Activated T-cell treated with anti-CD3 and anti-CD28 coated beads, Interleukin-2, amount 50 U/mL, for 24 hours (primary cell): ENCODE results near the gene GABPB1.

ENCODE experiments used
- DNase-seq: peaks from one replicate; pipeline ENCODE4 v3.0.0-alpha.2; 2020
- H3K27ac Mint-ChIP-seq: 2 replicates; pipeline ENCODE4 v1.8.0; 2020; ENCODE audit warnings: mild to moderate bottlenecking, mixed read lengths
- H3K27me3 Mint-ChIP-seq: 2 replicates; pipeline ENCODE4 v1.8.0; 2020; ENCODE audit warnings: mixed read lengths
- H3K36me3 Mint-ChIP-seq: 2 replicates; pipeline ENCODE4 v1.8.0; 2020; ENCODE audit warnings: low read depth, mixed read lengths
- H3K4me1 Mint-ChIP-seq: 2 replicates; pipeline ENCODE4 v1.8.0; 2020; ENCODE audit warnings: low read depth, mixed read lengths
- H3K4me3 Mint-ChIP-seq: 2 replicates; pipeline ENCODE4 v1.8.0; 2020; ENCODE audit warnings: mild to moderate bottlenecking, moderate library complexity, mixed read lengths
- H3K9me3 Mint-ChIP-seq: 2 replicates; pipeline ENCODE4 v1.8.0; 2020; ENCODE audit warnings: mixed read lengths

The GABPB1 gene

DNA sequence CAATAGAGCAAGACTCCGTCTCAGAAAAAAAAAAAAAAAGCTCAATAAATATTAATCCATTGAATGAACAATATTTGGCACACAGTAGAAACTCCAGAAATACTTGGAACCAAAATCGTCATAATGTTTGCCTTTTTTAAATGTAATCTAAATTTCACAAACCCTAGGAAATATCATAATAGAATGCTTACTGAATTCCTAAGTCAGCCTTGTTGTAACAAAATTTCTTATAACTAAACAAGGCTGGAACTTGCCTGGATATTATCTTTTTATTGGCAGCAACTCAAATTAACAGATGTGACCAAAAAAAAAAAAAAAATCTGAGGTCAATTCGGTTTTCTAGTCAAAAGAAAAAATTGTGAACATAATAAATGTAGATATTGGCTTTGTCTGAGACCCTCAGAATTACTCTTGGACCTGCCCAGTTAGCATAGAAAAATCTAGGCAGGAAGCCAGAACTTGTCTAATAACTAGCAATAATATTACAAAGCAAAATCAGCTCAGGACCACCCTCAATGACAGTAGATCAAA, 33.3 kb downstream of the GABPB1 start:
- no peak for DNase-seq
- H3K27me3 Mint-ChIP-seq, result no peaks in the 10 kb centered on the region
- no peak overlapping the region for H3K4me3 Mint-ChIP-seq
- peaks cover 17% of the 10 kb centered on the region for H3K4me1 Mint-ChIP-seq
- no peak overlapping the region for H3K27ac Mint-ChIP-seq
- peaks cover 7% of the 10 kb centered on the region for H3K36me3 Mint-ChIP-seq
- no peaks in the 10 kb centered on the region for H3K9me3 Mint-ChIP-seq

DNA sequence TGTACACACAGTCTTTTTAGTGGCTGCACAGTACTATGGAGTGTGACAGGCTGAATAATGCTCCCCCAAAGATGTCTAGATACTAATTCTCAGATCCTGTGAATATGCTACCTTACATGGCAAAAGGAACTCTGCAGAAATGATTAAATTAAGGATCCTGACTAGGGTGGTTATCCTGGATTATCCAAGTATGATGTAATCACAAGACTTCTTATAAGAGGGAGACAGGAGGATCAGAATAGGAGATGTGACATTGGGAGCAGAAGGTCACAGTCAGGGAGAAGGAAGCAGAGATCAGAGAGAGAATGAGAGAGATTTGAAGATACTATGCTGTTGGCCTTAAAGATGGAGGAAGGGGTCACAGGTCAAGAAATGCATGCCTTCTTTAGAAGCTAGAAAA, 34.5 kb downstream of the GABPB1 start:
- H3K4me1 Mint-ChIP-seq, result peaks cover 18% of the 10 kb centered on the region
- no peak for DNase-seq
- no peaks in the 10 kb centered on the region for H3K9me3 Mint-ChIP-seq
- H3K27me3 Mint-ChIP-seq, result no peaks in the 10 kb centered on the region
- peaks cover 7% of the 10 kb centered on the region for H3K36me3 Mint-ChIP-seq
- no peak overlapping the region for H3K27ac Mint-ChIP-seq
- no peak overlapping the region for H3K4me3 Mint-ChIP-seq

DNA sequence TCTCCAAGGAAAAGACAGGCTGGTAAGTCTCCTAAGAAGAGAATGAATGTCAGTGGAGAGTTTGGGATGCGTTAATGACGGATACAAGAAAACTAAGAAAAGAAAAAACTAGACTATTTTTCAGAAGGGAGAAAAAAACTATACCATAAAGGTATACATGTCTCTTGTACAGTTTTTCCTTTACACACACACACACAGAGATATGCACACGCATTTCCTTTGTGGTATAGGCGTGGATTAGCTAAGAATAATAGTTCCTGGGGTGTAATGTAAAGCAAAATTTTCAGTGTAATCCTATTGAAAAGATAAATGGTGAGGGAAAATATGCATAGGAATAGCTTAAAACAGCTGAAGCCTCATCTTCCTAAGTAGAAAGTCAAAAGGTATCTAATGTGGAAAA, 36.3 kb downstream of the GABPB1 start:
- DNase-seq, result no peak
- Mint-ChIP-seq H3K36me3 (peaks cover 4% of the 10 kb centered on the region), H3K9me3 (no peaks in the 10 kb centered on the region), H3K4me3 (peak overlapping the region; percentile 2), H3K27me3 (no peaks in the 10 kb centered on the region), H3K27ac (peak overlapping the region; percentile 83), H3K4me1 (peaks cover 21% of the 10 kb centered on the region)

DNA sequence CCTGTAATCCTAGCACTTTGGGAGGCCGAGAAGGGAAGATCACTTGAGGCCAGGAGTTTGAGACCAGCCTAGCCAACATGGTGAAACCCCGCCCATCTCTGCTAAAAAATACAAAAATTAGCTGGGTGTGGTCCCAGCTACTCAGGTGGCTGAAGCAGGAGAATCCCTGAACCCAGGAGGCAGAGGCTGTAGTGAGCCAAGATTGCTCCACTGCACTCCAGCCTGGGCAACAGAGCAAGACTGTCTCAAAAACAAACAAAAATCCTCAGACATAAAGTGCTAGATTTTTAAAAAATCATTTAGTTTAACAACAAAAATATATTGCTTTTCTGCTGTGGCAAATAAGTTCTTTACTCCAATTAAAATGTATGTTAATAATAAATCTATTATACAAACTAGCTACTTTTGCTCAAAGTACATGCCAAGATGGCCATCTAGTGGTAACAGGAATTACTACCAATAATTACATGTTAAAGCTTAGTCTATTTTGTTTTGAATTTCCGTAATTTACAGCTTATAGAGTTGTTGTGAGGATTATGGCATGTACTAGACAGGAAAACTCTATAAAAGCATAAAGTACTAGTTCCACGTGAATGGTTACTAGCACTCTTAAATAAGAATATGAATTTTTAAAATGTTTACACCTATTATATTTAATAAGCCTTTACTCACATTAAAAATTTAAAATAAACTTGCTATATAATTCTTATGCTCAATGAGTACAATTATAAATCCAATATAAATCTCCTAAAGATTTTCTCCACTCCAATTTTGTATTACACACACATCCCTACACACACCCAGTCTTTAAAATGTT, 39.0 kb downstream of the GABPB1 start:
- Mint-ChIP-seq H3K27ac (no peak overlapping the region), H3K4me1 (peaks cover 28% of the 10 kb centered on the region), H3K27me3 (no peaks in the 10 kb centered on the region), H3K36me3 (peaks cover 6% of the 10 kb centered on the region), H3K9me3 (no peaks in the 10 kb centered on the region), H3K4me3 (no peak overlapping the region)
- DNase-seq, result no peak

DNA sequence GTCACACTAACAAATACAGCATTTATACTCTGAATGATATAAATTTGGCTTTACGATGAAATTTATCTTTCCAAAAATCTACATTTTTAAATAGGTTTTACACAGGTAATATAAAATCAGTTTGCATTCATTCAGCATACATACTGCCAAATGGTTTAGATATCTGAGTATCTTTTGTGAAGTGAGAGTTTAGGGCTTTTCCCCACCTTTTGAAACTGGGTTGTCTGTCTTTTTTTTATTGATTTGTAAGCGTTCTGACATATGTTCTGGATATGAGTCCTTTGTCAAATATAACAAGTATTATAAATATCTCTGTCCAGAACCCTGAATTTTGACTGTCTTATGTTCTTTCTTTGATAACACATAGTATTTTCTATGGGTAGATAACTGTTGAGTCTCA, 42.4 kb downstream of the GABPB1 start:
- Mint-ChIP-seq H3K9me3 (peaks cover 10% of the 10 kb centered on the region), H3K27ac (no peak overlapping the region), H3K4me3 (no peak overlapping the region), H3K27me3 (no peaks in the 10 kb centered on the region), H3K4me1 (peaks cover 13% of the 10 kb centered on the region), H3K36me3 (peaks cover 30% of the 10 kb centered on the region)
- DNase-seq, result no peak

DNA sequence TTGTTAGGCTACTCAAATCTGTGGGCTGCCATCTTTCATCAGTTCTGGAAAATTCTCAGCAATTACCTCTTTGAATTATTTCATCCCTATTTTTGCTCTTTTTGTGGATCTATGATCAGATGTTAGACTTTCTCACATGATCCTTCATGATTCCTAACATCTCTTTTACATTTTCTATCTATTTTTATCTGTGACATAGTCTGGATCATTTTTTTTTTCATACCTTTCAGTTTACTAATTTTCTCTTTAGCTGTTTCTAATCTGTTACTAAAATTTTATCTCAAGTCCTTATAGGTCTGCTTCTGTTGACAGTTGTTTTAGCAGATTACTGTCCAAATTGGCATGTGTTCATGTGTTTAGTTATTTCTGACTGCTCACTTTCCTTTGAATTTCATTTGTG, 47.2 kb downstream of the GABPB1 start:
- H3K9me3 Mint-ChIP-seq, result peaks cover 10% of the 10 kb centered on the region
- H3K4me1 Mint-ChIP-seq, result peaks cover 6% of the 10 kb centered on the region
- no peaks in the 10 kb centered on the region for H3K27me3 Mint-ChIP-seq
- H3K27ac Mint-ChIP-seq, result no peak overlapping the region
- H3K4me3 Mint-ChIP-seq, result no peak overlapping the region
- DNase-seq, result no peak
- peaks cover 68% of the 10 kb centered on the region for H3K36me3 Mint-ChIP-seq

DNA sequence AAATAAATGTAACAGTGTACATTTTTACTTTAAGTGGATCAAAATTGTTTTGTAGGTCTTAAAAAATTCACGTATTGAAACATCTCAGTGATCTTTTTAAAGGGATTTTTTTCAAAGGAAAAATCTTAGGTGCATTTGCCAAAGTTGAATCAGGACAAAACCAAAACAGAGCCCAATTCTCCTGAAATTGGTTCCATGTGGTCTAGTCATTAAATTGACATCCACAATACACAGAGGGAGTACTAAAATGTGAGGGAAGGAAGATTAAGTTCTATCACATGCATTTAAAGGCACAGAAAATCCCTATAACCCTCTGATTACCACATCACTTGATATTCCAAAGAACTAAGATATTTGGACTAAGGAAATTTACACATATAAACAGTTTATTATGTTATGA, 50.2 kb downstream of the GABPB1 start:
- H3K4me1 Mint-ChIP-seq, result no peaks in the 10 kb centered on the region

DNA sequence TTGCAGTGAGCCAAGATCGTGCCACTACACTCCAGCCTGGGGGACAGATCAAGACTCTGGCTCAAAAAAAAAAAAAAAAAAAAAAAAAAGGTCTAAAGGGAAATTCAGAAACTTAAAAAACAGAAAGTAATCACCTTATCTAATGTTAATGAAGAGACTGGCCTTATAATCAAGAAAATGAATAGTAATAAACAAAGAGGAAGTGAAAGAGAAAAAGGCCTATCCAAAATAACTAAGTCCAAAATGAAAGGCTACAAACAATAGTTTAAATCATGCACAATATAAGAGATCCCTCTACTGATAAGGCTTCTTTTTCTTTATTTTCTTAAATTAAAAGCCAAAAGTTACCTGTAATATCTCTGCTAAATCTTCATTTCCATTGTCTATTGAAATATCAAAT, 52.4 kb downstream of the GABPB1 start:
- Mint-ChIP-seq H3K9me3 (peaks cover under 1% of the 10 kb centered on the region), H3K27ac (no peak overlapping the region), H3K27me3 (no peaks in the 10 kb centered on the region), H3K4me1 (no peaks in the 10 kb centered on the region), H3K4me3 (no peak overlapping the region), H3K36me3 (peaks cover 88% of the 10 kb centered on the region)
- DNase-seq, result no peak

More for the DNA sequence above, 50.2 kb downstream of the GABPB1 start:
- Mint-ChIP-seq H3K9me3 (peaks cover 10% of the 10 kb centered on the region), H3K4me3 (no peak overlapping the region), H3K27me3 (no peaks in the 10 kb centered on the region), H3K36me3 (peaks cover 88% of the 10 kb centered on the region), H3K27ac (no peak overlapping the region)
- DNase-seq, result no peak

DNA sequence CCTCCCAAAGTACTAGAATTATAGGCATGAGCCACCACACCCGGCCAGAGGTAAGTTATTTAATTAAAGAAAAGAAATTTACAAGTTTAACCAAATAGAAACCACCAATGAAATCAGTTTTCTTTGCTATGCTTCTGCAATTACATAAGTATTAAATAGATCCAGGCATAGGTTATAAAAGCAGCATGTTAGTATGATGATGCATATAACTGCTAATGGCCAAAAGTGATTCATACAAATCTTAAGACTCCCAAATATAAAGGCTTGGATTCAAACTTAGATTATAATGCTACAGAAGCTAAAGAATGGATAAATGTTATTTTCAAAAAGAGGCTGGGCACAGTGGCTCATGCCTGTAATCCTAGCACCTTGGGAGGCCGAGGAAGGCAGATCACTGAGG, 56.7 kb downstream of the GABPB1 start:
- H3K36me3 Mint-ChIP-seq, result peaks cover 80% of the 10 kb centered on the region
- DNase-seq, result no peak
- no peaks in the 10 kb centered on the region for H3K27me3 Mint-ChIP-seq
- H3K4me1 Mint-ChIP-seq, result no peaks in the 10 kb centered on the region
- H3K27ac Mint-ChIP-seq, result no peak overlapping the region
- H3K4me3 Mint-ChIP-seq, result no peak overlapping the region
- no peaks in the 10 kb centered on the region for H3K9me3 Mint-ChIP-seq

DNA sequence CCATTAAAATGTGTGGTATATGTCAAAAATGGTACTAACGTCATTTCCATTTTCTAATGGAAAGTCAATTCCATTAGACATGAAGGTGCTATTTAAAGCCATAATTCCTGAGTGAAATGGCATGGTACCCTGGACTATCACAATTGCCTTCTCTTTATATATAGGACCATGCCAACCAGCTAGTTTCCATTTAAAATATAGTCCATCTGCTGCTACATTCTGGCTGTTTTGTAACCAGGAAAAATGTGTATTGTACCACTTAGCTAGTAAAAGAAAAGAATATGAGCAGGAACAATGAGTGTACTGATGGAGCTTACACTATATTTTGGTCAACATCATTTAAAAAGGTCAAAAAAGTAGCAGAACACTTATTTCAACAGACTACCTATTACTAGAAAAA, 59.0 kb downstream of the GABPB1 start:
- Mint-ChIP-seq H3K4me1 (no peaks in the 10 kb centered on the region), H3K27ac (no peak overlapping the region), H3K27me3 (no peaks in the 10 kb centered on the region), H3K9me3 (no peaks in the 10 kb centered on the region), H3K4me3 (no peak overlapping the region), H3K36me3 (peaks cover 76% of the 10 kb centered on the region)
- no peak for DNase-seq

DNA sequence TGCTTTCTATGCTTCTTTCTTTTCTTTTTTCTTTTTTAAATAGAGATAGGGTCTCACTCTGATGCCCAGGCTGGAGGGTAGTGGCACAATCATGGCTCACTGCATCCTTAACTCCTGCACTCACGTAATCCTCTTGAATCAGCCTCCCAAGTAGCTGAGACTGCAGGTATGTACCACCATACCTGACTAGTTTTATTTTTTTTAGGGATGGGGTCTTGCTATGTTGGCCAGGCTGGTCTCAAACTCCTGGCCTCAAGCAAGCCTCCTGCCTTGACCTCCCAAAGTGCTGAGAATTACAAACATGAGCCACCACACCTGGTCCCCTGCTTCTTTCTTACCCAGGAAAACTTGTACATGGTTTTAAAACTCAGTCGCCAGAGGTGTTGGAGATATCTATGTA, 65.2 kb downstream of the GABPB1 start:
- H3K4me1 Mint-ChIP-seq, result no peaks in the 10 kb centered on the region
- H3K27ac Mint-ChIP-seq, result no peak overlapping the region
- no peak for DNase-seq
- H3K4me3 Mint-ChIP-seq, result no peak overlapping the region
- H3K36me3 Mint-ChIP-seq, result peaks cover 76% of the 10 kb centered on the region
- no peaks in the 10 kb centered on the region for H3K9me3 Mint-ChIP-seq
- no peaks in the 10 kb centered on the region for H3K27me3 Mint-ChIP-seq

DNA sequence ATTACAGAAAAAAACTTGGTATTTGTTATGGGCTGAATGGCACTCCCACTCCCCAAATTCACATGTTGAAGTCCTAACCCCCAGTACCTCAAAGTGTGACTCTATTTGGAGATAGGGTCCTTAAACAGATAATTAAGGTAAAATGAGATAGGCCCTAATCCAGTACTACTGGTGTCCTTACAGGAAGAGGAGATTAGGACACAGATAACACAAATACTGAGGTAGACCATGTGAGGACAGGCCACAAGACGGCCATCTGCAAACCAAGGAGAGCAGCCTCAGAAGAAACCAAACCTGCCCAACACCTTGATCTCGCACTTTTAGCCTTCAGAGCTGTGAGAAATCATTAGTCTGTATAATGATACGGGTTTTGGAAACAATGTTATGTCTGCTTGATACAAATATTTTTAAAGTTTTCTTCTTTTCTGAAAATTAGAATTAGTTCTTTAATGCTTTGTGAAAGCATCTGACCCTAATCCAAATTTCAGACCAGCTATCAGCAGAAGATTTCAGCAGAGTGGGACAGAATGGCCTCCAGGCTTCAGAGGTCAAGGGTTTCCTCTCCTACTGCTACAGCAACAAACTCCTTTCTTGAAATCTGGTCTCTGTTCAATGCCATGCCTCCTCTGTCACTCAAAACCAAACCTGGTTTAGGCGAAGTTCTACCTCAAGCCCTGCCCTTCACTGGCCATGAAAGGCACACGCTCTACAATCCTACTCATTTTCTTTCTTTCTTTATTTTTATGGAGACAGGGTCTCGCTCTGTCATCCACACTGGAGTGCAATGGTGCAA, 67.5 kb downstream of the GABPB1 start:
- Mint-ChIP-seq H3K4me1 (no peaks in the 10 kb centered on the region), H3K36me3 (peaks cover 83% of the 10 kb centered on the region), H3K4me3 (no peak overlapping the region), H3K27ac (peak overlapping the region; percentile 1), H3K9me3 (no peaks in the 10 kb centered on the region), H3K27me3 (no peaks in the 10 kb centered on the region)
- DNase-seq, result no peak

DNA sequence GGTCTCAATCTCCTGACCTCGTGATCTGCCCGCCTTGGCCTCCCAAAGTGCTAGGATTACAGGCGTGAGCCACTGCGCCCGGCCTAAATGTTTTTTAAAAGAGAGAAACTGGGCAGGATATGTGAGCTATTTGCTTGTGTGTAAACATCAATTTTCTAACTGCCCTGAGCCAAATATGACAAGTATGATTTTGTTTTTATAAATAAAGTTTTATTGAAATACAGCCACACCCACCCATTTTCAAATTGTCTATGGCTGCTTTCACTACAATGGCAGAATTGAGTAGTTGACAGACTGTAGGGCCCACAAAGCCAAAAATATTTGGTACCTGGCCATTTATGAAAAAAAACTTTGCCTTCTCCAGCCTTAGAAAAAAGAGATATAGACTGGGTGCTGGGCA, 73.6 kb downstream of the GABPB1 start:
- no peak overlapping the region for H3K27ac Mint-ChIP-seq
- DNase-seq, result no peak
- peaks cover 66% of the 10 kb centered on the region for H3K36me3 Mint-ChIP-seq
- H3K9me3 Mint-ChIP-seq, result no peaks in the 10 kb centered on the region
- H3K27me3 Mint-ChIP-seq, result no peaks in the 10 kb centered on the region
- peaks cover 11% of the 10 kb centered on the region for H3K4me1 Mint-ChIP-seq
- no peak overlapping the region for H3K4me3 Mint-ChIP-seq

DNA sequence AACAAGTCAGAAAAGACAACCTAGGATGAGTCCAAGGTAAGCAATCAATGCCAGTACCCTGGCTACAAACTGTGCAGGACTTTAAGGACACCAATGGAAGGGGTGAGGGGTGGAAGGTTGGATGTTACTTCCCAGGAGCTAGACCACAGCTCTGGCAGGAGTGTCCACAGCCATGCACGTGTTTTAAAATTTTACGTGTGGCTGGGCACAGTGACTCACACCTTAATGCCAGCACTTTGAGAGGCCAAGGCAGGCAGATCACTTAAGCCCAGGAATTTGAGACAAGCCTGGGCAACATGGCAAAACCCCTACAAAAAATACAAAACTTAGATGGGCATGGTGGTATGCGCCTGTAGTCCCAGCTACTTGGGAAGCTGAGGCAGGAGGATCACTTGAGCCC, 74.7 kb downstream of the GABPB1 start:
- H3K4me1 Mint-ChIP-seq, result peaks cover 22% of the 10 kb centered on the region
- peaks cover 60% of the 10 kb centered on the region for H3K36me3 Mint-ChIP-seq
- no peaks in the 10 kb centered on the region for H3K9me3 Mint-ChIP-seq
- H3K27ac Mint-ChIP-seq, result peak overlapping the region; percentile 20
- DNase-seq, result no peak
- no peak overlapping the region for H3K4me3 Mint-ChIP-seq
- H3K27me3 Mint-ChIP-seq, result no peaks in the 10 kb centered on the region

DNA sequence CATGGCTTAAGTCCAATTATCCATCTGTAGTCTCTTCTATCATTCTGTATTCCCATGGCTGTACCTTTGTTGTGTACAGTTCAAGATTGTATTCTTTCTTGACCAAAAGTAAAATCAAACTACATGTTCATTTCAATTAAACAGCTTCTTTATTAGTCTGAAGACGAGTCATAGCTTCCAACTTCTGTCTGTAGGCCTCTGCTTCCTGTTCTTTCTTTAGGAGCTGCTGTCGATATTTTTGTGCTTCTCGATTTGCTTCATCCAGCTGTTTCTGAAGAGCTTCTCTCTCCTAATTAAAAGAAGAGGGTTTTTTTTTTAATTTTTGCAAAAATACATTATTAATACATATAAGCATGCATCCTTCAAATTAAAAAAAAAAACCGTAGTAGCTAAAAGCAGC, 76.5 kb downstream of the GABPB1 start:
- H3K36me3 Mint-ChIP-seq, result peaks cover 45% of the 10 kb centered on the region
- no peaks in the 10 kb centered on the region for H3K27me3 Mint-ChIP-seq
- no peak for DNase-seq
- no peak overlapping the region for H3K4me3 Mint-ChIP-seq
- peaks cover 33% of the 10 kb centered on the region for H3K4me1 Mint-ChIP-seq
- no peaks in the 10 kb centered on the region for H3K9me3 Mint-ChIP-seq
- peak overlapping the region; percentile 30 for H3K27ac Mint-ChIP-seq
